Smooth muscle cell (in vitro differentiated cells): ENCODE results near the gene FAM151A. TPM values are rescaled to one million over a fixed set of nuclear protein-coding genes. Genes with fewer than 3 reads are reported as not detected.

ENCODE experiments used
- DNase-seq: peaks from one replicate; lab custom pipeline; 2025; ENCODE audit not compliant: unreplicated experiment; lab: John Stamatoyannopoulos, UW
- H2AFZ ChIP-seq: fragments of 200-600 bp; sonication (generic); 2 replicates; pipeline ENCODE4 v1.6.0; 2016; ENCODE audit warnings: antibody characterized with exemption, low read depth, mild to moderate bottlenecking
- H3F3A ChIP-seq: fragments of 200-600 bp; sonication (generic); 2 replicates; pipeline ENCODE4 v1.6.0; 2017; ENCODE audit warnings: antibody characterized with exemption, low read depth
- H3K27ac ChIP-seq: fragments of 200-600 bp; sonication (generic); 2 replicates; pipeline ENCODE4 v1.5.1; 2016; ENCODE audit warnings: low read depth, mild to moderate bottlenecking
- H3K27me3 ChIP-seq: fragments of 200-600 bp; sonication (generic); 2 replicates; pipeline ENCODE4 v1.6.1; 2016; ENCODE audit warnings: low read depth, mild to moderate bottlenecking
- H3K36me3 ChIP-seq: fragments of 200-600 bp; sonication (generic); 2 replicates; pipeline ENCODE4 v1.5.1; 2016; ENCODE audit warnings: low read depth
- H3K4me1 ChIP-seq: fragments of 200-600 bp; sonication (generic); 2 replicates; pipeline ENCODE4 v1.5.1; 2016; ENCODE audit warnings: low read depth
- H3K4me2 ChIP-seq: fragments of 200-600 bp; sonication (generic); 2 replicates; pipeline ENCODE4 v1.6.0; 2016; ENCODE audit warnings: mild to moderate bottlenecking
- H3K4me3 ChIP-seq: fragments of 200-600 bp; sonication (generic); 2 replicates; pipeline ENCODE4 v1.5.1; 2016; ENCODE audit warnings: mild to moderate bottlenecking
- H3K79me2 ChIP-seq: fragments of 200-600 bp; sonication (generic); 2 replicates; pipeline ENCODE4 v1.6.0; 2016; ENCODE audit warnings: low read depth, mild to moderate bottlenecking
- H3K9ac ChIP-seq: fragments of 200-600 bp; sonication (generic); 2 replicates; pipeline ENCODE4 v1.6.0; 2016; ENCODE audit warnings: low read depth
- H3K9me3 ChIP-seq: fragments of 200-600 bp; sonication (generic); replicated peaks from 2 replicates; pipeline ENCODE4 v1.5.1; 2016; ENCODE audit warnings: low read depth
- H4K20me1 ChIP-seq: fragments of 200-600 bp; sonication (generic); 2 replicates; pipeline ENCODE4 v1.6.0; 2016; ENCODE audit warnings: low read depth
- WGBS: methylation state at CpG from one replicate; pipeline ENCODE4 v1.1.7; 2016; ENCODE audit warnings: low lambda C conversion rate; 5-methylcytosine and 5-hydroxymethylcytosine counted together
- polyA plus RNA-seq: library from polyadenylated mRNA; unstranded; fragments of >200 nt; fragmentation: Nextera tagmentation; extraction: Ambion mirVana; gene quantifications from 2 replicates; pipeline ENCODE4 v1.2.1, GENCODE V29; 2016
- total RNA-seq: library from RNA; depleted of rRNA; stranded (reverse); fragments of >200 nt; gene quantifications from 2 replicates; pipeline ENCODE4 v1.2.3, GENCODE V29; 2014
- TF ChIP-seq, protein P1 (sequence below): fragments of 200-600 bp; sonication (generic); IDR thresholded peaks from 2 replicates; pipeline ENCODE4 v1.5.1; 2017; ENCODE audit warnings: borderline replicate concordance, mild to moderate bottlenecking, antibody characterized with exemption; ENCODE audit not compliant: insufficient read depth, poor library complexity, severe bottlenecking

The FAM151A gene
- total and polyA plus RNA-seq, 2 experiments from 2014 or later = not detected

- 100% methylated on average over 3 of the region's 3 CpGs for WGBS
- Histone ChIP-seq H3K4me1 (no peaks in the 10 kb centered on the region), H3K79me2 (no peaks in the 10 kb centered on the region), H3K27me3 (no peaks in the 10 kb centered on the region), H3K36me3 (no peaks in the 10 kb centered on the region), H4K20me1 (no peaks in the 10 kb centered on the region), H3K27ac (no peak overlapping the region), H3K4me3 (no peak overlapping the region), H3K9me3 (no peaks in the 10 kb centered on the region), H2AFZ (no peak overlapping the region), H3K9ac (no peak overlapping the region), H3K4me2 (no peak overlapping the region), H3F3A (no peaks in the 10 kb centered on the region)
- TF ChIP-seq, protein P1, sequence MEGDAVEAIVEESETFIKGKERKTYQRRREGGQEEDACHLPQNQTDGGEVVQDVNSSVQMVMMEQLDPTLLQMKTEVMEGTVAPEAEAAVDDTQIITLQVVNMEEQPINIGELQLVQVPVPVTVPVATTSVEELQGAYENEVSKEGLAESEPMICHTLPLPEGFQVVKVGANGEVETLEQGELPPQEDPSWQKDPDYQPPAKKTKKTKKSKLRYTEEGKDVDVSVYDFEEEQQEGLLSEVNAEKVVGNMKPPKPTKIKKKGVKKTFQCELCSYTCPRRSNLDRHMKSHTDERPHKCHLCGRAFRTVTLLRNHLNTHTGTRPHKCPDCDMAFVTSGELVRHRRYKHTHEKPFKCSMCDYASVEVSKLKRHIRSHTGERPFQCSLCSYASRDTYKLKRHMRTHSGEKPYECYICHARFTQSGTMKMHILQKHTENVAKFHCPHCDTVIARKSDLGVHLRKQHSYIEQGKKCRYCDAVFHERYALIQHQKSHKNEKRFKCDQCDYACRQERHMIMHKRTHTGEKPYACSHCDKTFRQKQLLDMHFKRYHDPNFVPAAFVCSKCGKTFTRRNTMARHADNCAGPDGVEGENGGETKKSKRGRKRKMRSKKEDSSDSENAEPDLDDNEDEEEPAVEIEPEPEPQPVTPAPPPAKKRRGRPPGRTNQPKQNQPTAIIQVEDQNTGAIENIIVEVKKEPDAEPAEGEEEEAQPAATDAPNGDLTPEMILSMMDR = no peak
- no peak for DNase-seq
These were observed 28.3 kb upstream of the FAM151A start for GRCh38 chr1:54651608-54652007.

DNA sequence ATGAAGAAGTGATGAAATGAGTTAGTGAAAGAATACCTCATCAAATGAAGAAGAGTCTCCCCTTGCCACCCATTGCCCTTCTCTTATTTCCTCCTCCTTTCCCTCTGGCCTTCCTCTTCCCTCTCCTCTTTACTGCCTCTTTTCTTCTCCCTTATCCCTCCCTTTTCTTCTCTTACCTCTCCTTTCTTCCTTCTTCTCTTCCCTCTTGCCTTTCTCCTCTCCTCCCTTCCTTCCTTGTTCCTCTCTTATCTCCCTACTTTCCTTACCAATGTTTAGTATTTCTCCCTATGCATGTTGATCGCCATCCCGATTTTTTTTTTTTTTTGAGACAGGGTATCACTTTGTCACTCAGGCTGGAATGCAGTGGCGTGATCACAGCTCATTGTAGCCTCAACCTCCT, 27.1 kb upstream of the FAM151A start:
- Histone ChIP-seq H3K4me1 (no peaks in the 10 kb centered on the region), H3K79me2 (no peaks in the 10 kb centered on the region), H3F3A (no peaks in the 10 kb centered on the region), H4K20me1 (no peaks in the 10 kb centered on the region), H3K9me3 (no peaks in the 10 kb centered on the region), H3K27me3 (no peaks in the 10 kb centered on the region), H2AFZ (no peak overlapping the region), H3K9ac (no peak overlapping the region), H3K4me2 (no peak overlapping the region), H3K27ac (no peak overlapping the region), H3K4me3 (no peak overlapping the region), H3K36me3 (no peaks in the 10 kb centered on the region)
- 77% methylated on average over 3 of the region's 3 CpGs for WGBS
- TF ChIP-seq, protein P1 = no peak
- no peak for DNase-seq

DNA sequence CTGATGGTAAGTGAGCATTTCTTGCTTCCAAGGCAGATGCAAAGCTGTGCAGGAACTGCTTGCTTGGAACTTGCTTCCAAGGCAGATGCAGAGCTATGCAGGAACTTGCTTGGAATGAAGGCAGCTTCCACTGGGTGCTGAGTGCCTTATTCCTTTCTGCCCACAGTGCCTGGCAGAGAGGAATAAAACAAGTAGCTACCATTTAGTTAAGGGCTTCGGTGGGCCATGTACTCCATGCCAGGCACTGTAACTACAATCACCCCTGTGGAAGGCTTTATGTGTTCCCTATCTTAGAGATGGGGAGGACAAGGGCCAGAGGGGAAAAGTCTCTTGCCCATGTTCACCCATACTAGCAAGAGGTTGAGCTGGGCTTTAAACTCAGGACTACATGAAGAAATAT, 26.6 kb upstream of the FAM151A start:
- no peaks in the 10 kb centered on the region for H3K36me3 ChIP-seq

More for the DNA sequence above, 26.6 kb upstream of the FAM151A start:
- no peaks in the 10 kb centered on the region for H3F3A ChIP-seq
- no peaks in the 10 kb centered on the region for H3K27me3 ChIP-seq
- no peak overlapping the region for H3K27ac ChIP-seq
- H3K79me2 ChIP-seq = no peaks in the 10 kb centered on the region
- H4K20me1 ChIP-seq = no peaks in the 10 kb centered on the region
- no peak overlapping the region for H2AFZ ChIP-seq
- H3K4me3 ChIP-seq = no peak overlapping the region
- DNase-seq = no peak
- no peak overlapping the region for H3K4me2 ChIP-seq
- H3K4me1 ChIP-seq = no peaks in the 10 kb centered on the region
- WGBS = 89% methylated on average over 1 of the region's 1 CpG
- no peak overlapping the region for H3K9ac ChIP-seq
- H3K9me3 ChIP-seq = no peaks in the 10 kb centered on the region
- TF ChIP-seq, protein P1 = no peak
